KMS-11 (cell line): ENCODE measurements around the gene CFAP251.

ENCODE experiments used
- H2AFZ ChIP-seq: fragments of 200-600 bp; sonication (generic); 2 replicates; pipeline ENCODE4 v1.6.1; 2016; ENCODE audit warnings: antibody characterized with exemption, mixed run types, low read depth
- H3K27ac ChIP-seq: fragments of 200-600 bp; sonication (generic); 2 replicates; pipeline ENCODE4 v1.6.1; 2016; ENCODE audit warnings: mild to moderate bottlenecking, mixed run types
- H3K27me3 ChIP-seq: fragments of 200-600 bp; sonication (generic); 2 replicates; pipeline ENCODE4 v1.6.1; 2017; ENCODE audit warnings: mild to moderate bottlenecking, low read depth, mixed run types, moderate library complexity; ENCODE audit not compliant: insufficient read depth
- H3K36me3 ChIP-seq: fragments of 200-600 bp; sonication (generic); 2 replicates; pipeline ENCODE4 v1.6.1; 2017; ENCODE audit warnings: mild to moderate bottlenecking, mixed run types; ENCODE audit not compliant: insufficient read depth
- H3K4me1 ChIP-seq: fragments of 200-600 bp; sonication (generic); 2 replicates; pipeline ENCODE4 v1.6.1; 2016; ENCODE audit warnings: mild to moderate bottlenecking, low read depth, mixed run types; ENCODE audit not compliant: poor library complexity, severe bottlenecking
- H3K4me2 ChIP-seq: fragments of 200-600 bp; sonication (generic); 2 replicates; pipeline ENCODE4 v1.7.0; 2016; ENCODE audit warnings: mild to moderate bottlenecking, mixed run types
- H3K4me3 ChIP-seq: fragments of 200-600 bp; sonication (generic); IDR thresholded peaks from 2 replicates; pipeline ENCODE4 v1.6.1; 2017; ENCODE audit warnings: low read depth, low read length, mixed read lengths; ENCODE audit not compliant: insufficient read depth
- H3K79me2 ChIP-seq: fragments of 200-600 bp; sonication (generic); 2 replicates; pipeline ENCODE4 v1.6.1; 2016; ENCODE audit warnings: low read depth, mixed run types; ENCODE audit not compliant: insufficient read depth
- H3K9ac ChIP-seq: fragments of 200-600 bp; sonication (generic); 2 replicates; pipeline ENCODE4 v1.6.1; 2016; ENCODE audit warnings: mild to moderate bottlenecking, mixed run types
- H4K20me1 ChIP-seq: fragments of 200-600 bp; sonication (generic); 2 replicates; pipeline ENCODE4 v1.6.1; 2016; ENCODE audit warnings: mild to moderate bottlenecking, mixed run types; ENCODE audit not compliant: insufficient read depth
- CTCF ChIP-seq: fragments of 200-600 bp; sonication (generic); conservative IDR thresholded peaks from 2 replicates; pipeline ENCODE4 v1.6.1; 2017; ENCODE audit warnings: low read depth, mild to moderate bottlenecking, antibody characterized with exemption, low read length, moderate library complexity, mixed read lengths

The CFAP251 gene

GRCh38 chr12:121911824-121912585 is 6.4 kb upstream of the CFAP251 start:
- no peaks in the 10 kb centered on the region for H4K20me1 ChIP-seq
- no peak overlapping the region for H3K4me3 ChIP-seq
- H3K36me3 ChIP-seq, result no peaks in the 10 kb centered on the region
- no peak overlapping the region for H2AFZ ChIP-seq
- TF ChIP-seq CTCF, result no peak
- H3K27me3 ChIP-seq, result no peaks in the 10 kb centered on the region
- H3K27ac ChIP-seq, result no peak overlapping the region
- H3K79me2 ChIP-seq, result no peaks in the 10 kb centered on the region
- peaks cover 5% of the 10 kb centered on the region for H3K4me1 ChIP-seq
- H3K9ac ChIP-seq, result no peak overlapping the region
- no peak overlapping the region for H3K4me2 ChIP-seq

- no peak for TF ChIP-seq CTCF
- no peak overlapping the region for H3K4me3 ChIP-seq
- H2AFZ ChIP-seq, result no peak overlapping the region
- H3K9ac ChIP-seq, result no peak overlapping the region
- H3K27ac ChIP-seq, result no peak overlapping the region
- H3K4me1 ChIP-seq, result peaks cover 5% of the 10 kb centered on the region
- H3K27me3 ChIP-seq, result no peaks in the 10 kb centered on the region
- H3K79me2 ChIP-seq, result no peaks in the 10 kb centered on the region
- H4K20me1 ChIP-seq, result no peaks in the 10 kb centered on the region
- H3K4me2 ChIP-seq, result no peak overlapping the region
- H3K36me3 ChIP-seq, result no peaks in the 10 kb centered on the region
These were observed 2.5 kb upstream of the CFAP251 start for GRCh38 chr12:121915841-121916321.

- no peak for TF ChIP-seq CTCF
- Histone ChIP-seq H3K4me2 (no peak overlapping the region), H3K27ac (no peak overlapping the region), H2AFZ (no peak overlapping the region), H3K36me3 (no peaks in the 10 kb centered on the region), H3K9ac (no peak overlapping the region), H3K4me3 (no peak overlapping the region), H3K4me1 (peaks cover 5% of the 10 kb centered on the region), H3K27me3 (no peaks in the 10 kb centered on the region), H4K20me1 (no peaks in the 10 kb centered on the region), H3K79me2 (no peaks in the 10 kb centered on the region)
These were observed 1.7 kb upstream of the CFAP251 start for GRCh38 chr12:121916719-121917118.

GRCh38 chr12:121918679-121919038 is 267 bp downstream of the CFAP251 start:
- H3K4me1 ChIP-seq, result no peaks in the 10 kb centered on the region
- no peaks in the 10 kb centered on the region for H4K20me1 ChIP-seq
- no peaks in the 10 kb centered on the region for H3K36me3 ChIP-seq
- H2AFZ ChIP-seq, result no peak overlapping the region
- TF ChIP-seq CTCF, result no peak
- H3K4me3 ChIP-seq, result no peak overlapping the region
- H3K79me2 ChIP-seq, result no peaks in the 10 kb centered on the region
- H3K9ac ChIP-seq, result no peak overlapping the region
- H3K4me2 ChIP-seq, result no peak overlapping the region
- H3K27me3 ChIP-seq, result no peaks in the 10 kb centered on the region
- H3K27ac ChIP-seq, result no peak overlapping the region
